COLO668 (cell line): ENCODE data around the gene ZNF281.
"Not testable (repeated sequence)": the region's sequence is repeated elsewhere in the genome, so short reads cannot be mapped to it uniquely, and the experiment has no call there.

ENCODE experiments used
- DNase-seq: peaks from one replicate; lab custom pipeline; 2025; ENCODE audit not compliant: unreplicated experiment; lab: John Stamatoyannopoulos, UW

ZNF281 gene

DNA sequence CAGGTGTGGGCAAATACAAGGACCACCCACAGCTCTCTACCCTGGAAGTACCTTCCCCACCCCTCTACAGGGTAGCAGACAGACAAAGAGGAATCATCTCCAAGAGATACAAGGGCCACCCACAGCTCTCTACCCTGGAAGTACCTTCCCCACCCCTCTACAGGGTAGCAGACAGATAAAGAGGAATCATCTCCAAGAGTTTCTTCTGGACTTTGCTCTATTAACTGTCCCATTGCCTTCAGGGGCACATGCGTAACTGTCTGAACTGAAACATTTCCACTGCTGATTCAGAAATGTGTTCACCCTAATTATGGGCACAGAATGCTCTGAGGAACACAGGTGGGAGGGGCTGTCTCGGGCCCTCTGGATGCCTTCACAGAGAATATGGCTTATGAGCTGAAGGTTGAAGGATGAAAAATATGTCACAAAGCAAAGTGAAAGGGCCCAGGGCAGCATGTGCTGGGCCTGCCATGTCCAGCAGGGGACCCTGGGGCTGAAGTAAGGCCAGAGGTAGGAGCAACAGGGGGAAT, 43.9 kb downstream of the ZNF281 start:
- DNase-seq = no peak

DNA sequence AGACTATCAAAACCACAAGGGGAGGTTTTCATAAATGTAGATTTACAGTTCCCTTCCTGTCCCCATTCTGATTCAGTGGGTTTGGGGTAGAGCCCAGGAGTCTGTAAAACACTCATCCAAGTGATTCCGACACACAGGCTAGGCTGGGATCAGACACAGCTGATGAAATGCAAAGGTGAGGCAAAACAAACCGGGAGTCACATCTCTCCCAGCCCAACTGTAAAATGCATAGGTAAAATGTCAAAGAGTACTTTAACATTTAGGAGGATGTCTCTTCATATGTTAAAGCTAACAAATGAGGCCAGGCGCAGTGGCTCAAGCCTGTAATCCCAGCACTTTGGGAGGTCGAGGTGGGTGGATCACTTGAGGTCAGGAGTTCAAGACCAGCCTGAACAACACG, 45.0 kb downstream of the ZNF281 start:
- no peak for DNase-seq

DNA sequence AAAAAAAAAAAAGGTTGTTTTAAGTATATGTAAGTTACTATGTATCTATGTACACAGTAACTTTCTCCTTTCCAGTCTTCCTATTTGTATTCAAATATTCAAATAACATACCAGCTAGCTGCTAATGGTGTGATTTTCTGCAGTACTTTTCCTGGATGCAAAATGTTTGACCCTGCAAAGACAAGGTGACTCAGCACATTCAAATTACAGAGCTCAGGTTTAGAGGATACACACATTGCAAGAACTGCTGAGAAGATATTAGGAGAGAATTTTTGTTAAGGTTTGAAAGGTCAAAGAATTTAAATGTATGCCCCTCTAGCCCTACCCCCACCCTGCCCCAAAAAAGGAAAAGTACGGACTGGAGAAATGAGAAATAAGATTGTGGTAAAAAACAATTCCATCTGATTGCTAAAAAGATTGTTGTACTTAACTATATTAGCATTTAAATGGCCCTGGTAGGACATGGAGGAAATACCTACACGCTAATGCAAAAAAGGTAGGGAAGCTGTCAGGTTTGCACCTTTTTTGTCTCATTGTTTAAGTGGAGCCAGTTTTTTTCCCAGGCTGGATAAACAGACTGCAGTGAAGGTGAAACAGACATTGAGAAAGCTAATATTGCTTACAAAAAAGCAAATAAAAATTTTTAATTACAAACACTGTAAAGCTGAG, 45.6 kb downstream of the ZNF281 start:
- no peak for DNase-seq

DNA sequence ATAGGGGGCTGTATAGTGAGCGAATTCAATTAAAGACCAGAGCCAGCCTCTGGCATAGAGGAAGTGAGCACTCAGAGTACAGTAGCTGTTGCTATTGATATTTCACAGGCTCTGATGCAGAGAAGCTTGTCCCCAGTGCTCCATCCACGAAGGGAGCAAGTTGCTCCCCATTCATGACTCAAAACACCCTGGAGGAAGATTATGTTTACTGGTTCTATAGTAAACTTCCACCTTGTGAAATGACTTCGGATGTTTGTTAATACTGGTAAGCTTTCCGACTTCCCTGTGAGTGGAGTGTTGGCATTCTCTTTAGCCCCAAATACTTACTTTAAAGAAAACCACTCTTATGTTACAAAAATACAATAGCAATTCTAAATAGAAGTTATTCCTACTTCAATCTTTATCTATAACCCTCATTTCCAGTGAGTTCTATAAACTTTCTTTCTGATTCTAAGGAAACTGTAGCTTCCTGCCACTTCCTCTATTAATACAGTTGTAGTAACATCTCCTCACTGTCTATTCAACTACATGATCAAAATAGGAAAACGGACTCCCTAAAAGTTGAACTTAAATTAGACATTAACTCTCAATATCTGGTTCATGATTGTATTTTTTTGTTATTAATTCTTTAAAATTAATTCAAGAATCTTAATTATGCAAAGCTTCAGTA, 46.4 kb downstream of the ZNF281 start:
- no peak for DNase-seq

DNA sequence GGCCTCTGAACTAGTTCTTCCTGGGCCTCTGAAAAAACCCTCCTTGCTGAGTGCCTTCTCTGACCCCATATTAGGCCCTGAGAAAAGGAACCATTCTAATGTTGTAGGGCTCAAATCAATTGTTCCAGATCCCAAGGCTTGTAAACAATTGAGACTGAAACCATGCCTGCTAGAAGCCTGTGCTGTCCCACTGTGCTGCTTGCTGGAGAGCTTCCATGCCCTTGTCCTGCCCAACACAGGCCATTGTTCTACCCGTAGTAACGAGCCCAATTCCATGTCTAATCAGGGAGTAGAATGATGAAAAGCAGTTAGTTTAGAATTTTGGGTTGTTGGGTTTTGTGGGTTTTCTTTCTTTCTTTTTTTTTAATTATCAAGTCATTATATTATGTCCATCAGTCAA, 47.4 kb downstream of the ZNF281 start:
- no peak for DNase-seq

DNA sequence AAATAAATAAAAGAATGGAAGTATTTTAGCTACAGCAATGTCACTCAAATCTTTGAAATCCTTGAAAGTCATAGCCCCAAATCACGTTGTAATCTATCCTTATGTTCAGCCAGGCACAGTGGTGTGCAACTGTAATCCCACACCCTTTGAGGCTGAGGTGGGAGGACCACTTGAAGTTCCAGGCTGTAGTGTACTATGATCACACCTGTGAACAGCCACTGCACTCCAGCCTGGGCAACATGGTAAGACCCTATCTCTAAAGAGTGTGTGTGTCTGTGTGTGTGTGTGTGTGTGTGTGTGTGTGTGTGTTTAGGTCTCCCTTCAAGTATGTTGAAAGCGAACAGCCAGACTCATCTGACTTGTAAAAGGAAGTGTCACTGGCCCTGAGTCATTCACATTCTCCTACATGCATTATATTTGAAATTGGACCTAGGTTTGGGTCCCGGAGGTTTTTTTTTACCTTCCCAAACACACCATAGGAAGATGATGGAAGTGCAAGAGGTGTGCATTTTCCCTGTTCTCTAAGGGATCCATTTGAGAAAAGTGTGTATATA, 50.1 kb downstream of the ZNF281 start:
- no peak for DNase-seq

DNA sequence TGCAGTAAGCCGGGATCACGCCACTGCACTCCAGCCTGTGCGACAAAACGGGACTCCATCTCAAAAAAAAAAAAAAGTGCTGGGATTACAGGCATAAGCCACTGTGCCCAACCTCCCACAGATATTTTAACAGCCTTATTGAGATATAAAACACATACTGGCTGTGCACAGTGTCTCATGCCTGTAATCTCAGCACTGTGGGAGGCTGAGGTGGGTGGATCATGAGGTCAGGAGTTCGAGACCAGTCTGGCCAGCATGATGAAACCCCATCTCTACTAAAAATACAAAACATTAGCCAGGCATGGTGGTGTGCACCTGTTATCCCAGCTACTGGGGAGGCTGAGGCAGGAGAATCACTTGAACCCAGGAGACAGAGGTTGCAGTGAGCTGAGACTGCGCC, 51.9 kb downstream of the ZNF281 start:
- not testable (repeated sequence) for DNase-seq

DNA sequence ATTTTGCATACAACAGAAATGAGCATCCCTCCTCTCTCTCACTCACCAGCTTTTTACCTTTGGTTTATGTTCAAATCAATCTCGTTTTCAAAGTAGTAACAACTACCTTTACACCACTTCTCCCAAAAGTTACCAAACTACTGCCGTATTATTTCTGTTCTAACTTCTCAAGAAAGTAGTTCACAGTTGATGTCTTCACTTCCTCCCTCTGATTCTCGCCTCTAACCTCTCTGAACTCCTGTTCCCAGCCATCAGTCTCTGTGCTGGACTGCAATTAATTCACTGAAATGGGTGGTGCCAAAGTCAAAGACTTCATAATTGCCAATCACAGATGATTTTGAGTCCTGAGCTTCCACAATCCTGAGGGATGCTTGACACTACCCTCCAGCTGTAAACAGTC, 54.0 kb downstream of the ZNF281 start:
- no peak for DNase-seq
